Ecto neural progenitor cell (in vitro differentiated cells): ENCODE measurements around the gene OR5H14.
"Not testable (repeated sequence)": the region's sequence is repeated elsewhere in the genome, so short reads cannot be mapped to it uniquely, and the experiment has no call there.

Experiments
- DNase-seq: peaks from one replicate; pipeline ENCODE4 v3.0.0-alpha.2; 2018; ENCODE audit warnings: low spot score

The OR5H14 gene

GRCh38 chr3:98147179-98147578, at the start of gene OR5H14:
Gene OR5H14 (plus strand): TSS chr3:98147479. CDS start chr3:98149386, 1,907 bp downstream.
- no peak for DNase-seq

GRCh38 chr3:98099848-98100247, 47.4 kb upstream of the OR5H14 start:
- no peak for DNase-seq

- DNase-seq = no peak
Observed at GRCh38 chr3:98108162-98108561, 39.1 kb upstream of the OR5H14 start.

- no peak for DNase-seq
Observed at GRCh38 chr3:98109807-98110549, 37.3 kb upstream of the OR5H14 start.

- DNase-seq = no peak
Observed at GRCh38 chr3:98110550-98110908, 36.8 kb upstream of the OR5H14 start.

GRCh38 chr3:98114264-98114663, 33.0 kb upstream of the OR5H14 start:
- DNase-seq = no peak

GRCh38 chr3:98115717-98116116, 31.6 kb upstream of the OR5H14 start:
- no peak for DNase-seq

GRCh38 chr3:98130421-98130820, 16.9 kb upstream of the OR5H14 start, which contains the start of gene OR5H1:
Gene OR5H1 (plus strand): TSS chr3:98130721. CDS start chr3:98132698, 1,977 bp downstream.
- DNase-seq = no peak

- no peak for DNase-seq
Observed at GRCh38 chr3:98136631-98137030, 10.6 kb upstream of the OR5H14 start.

- DNase-seq = not testable (repeated sequence)
Observed at GRCh38 chr3:98137826-98138557, 9.3 kb upstream of the OR5H14 start.

GRCh38 chr3:98140531-98140930, 6.7 kb upstream of the OR5H14 start:
- no peak for DNase-seq

- DNase-seq = no peak
Observed at GRCh38 chr3:98148751-98149150, 1.5 kb downstream of the OR5H14 start.

- DNase-seq = not testable (repeated sequence)
Observed at GRCh38 chr3:98149456-98149855, 2.2 kb downstream of the OR5H14 start.

- no peak for DNase-seq
Observed at GRCh38 chr3:98151241-98151640, 4.0 kb downstream of the OR5H14 start.

GRCh38 chr3:98166396-98166795, 19.1 kb downstream of the OR5H14 start, which contains the start of gene OR5H15:
Gene OR5H15 (plus strand): TSS chr3:98166696. CDS start chr3:98168700, 2,004 bp downstream.
- no peak for DNase-seq

GRCh38 chr3:98171071-98171470, 23.8 kb downstream of the OR5H14 start:
- DNase-seq = no peak

GRCh38 chr3:98172621-98173020, 25.3 kb downstream of the OR5H14 start:
- no peak for DNase-seq

- no peak for DNase-seq
Observed at GRCh38 chr3:98180319-98180890, 33.1 kb downstream of the OR5H14 start.

- DNase-seq = no peak
Observed at GRCh38 chr3:98182196-98182595, 34.9 kb downstream of the OR5H14 start.

- no peak for DNase-seq
Observed at GRCh38 chr3:98185180-98185579, 37.9 kb downstream of the OR5H14 start.

- no peak for DNase-seq
Observed at GRCh38 chr3:98188545-98188944, 41.3 kb downstream of the OR5H14 start.

GRCh38 chr3:98190911-98191310, 43.6 kb downstream of the OR5H14 start:
- DNase-seq = not testable (repeated sequence)

GRCh38 chr3:98196293-98196692, 49.0 kb downstream of the OR5H14 start:
- not testable (repeated sequence) for DNase-seq
